Measurements from ENCODE around the gene ANK3. TPM values are rescaled to one million over a fixed set of nuclear protein-coding genes. Genes with fewer than 3 reads are reported as not detected.

The ANK3 gene
- total RNA-seq, 1 experiment from 2014 or later: 15.3 TPM

GRCh38 chr10:60367024-60367423 lies 22.7 kb downstream of the ANK3 start (continued):
- TF ChIP-seq ATF3 (IDR thresholded peaks at IDR 0.05): no peak

GRCh38 chr10:60363187-60363586 lies 26.5 kb downstream of the ANK3 start:
- Histone ChIP-seq H3K79me2 (ENCODE audit: insufficient read depth, low read length) (no peaks in the 10 kb centered on the region), H4K20me1 (ENCODE audit: insufficient read depth) (no peaks in the 10 kb centered on the region), H3K9ac (ENCODE audit: low read length) (no peak overlapping the region), H3K27me3 (ENCODE audit: insufficient read depth, low read length) (no peaks in the 10 kb centered on the region), H3K4me1 (ENCODE audit: control insufficient read depth in 1 of 2, insufficient read depth in 2 of 2, low read length in 2 of 2) (no peaks in the 10 kb centered on the region), H3K4me2 (ENCODE audit: low read length) (no peak overlapping the region), H2AFZ (ENCODE audit: low read depth, low read length, poor library complexity, severe bottlenecking) (no peak overlapping the region), H3K4me3 (replicated peaks in 1 of 2; ENCODE audit: low read depth in 1 of 2, low read length in 2 of 2) (no peak overlapping the region), H3K36me3 (ENCODE audit: control insufficient read depth in 1 of 2, insufficient read depth in 2 of 2, low read length in 2 of 2) (no peaks in the 10 kb centered on the region), H3K9me3 (ENCODE audit: control insufficient read depth in 1 of 2, insufficient read depth in 1 of 2, low read depth in 1 of 2, low read length in 2 of 2) (no peaks in the 10 kb centered on the region), H3K27ac (ENCODE audit: low read depth, low read length) (no peak overlapping the region), H3K9me2 (ENCODE audit: insufficient read depth) (no peaks in the 10 kb centered on the region)
- ChIA-PET CTCF (no interaction called here), POLR2A (no interaction called here), RAD21 (ENCODE audit: low non-redundant PET in 1 of 2, low total read pairs in 2 of 2, uncharacterized antibody in 2 of 2, unreplicated experiment in 2 of 2) (no interaction called here)
- no peak for ATAC-seq
- BruUV-seq (replicated peaks): no TSS peak
- intact Hi-C loops (cut with micrococcal nuclease): no loop called here
- no peak for DNase-seq (ENCODE audit: low read depth, low spot score)
- TF ChIP-seq RAD21 (IDR thresholded peaks at IDR 0.05; ENCODE audit: low read depth) (no peak), FOSL1 (IDR thresholded peaks at IDR 0.05; ENCODE audit: low read depth) (no peak), ZNF274 (IDR thresholded peaks at IDR 0.05; ENCODE audit: low read depth, low read length) (no peak), ELF1 (IDR thresholded peaks at IDR 0.05; ENCODE audit: borderline replicate concordance, low read depth) (no peak), CBX3 (IDR thresholded peaks at IDR 0.05; ENCODE audit: low read depth) (no peak)

- Histone ChIP-seq H3K9ac (ENCODE audit: low read length) (no peak overlapping the region), H3K27ac (ENCODE audit: low read depth, low read length) (no peak overlapping the region), H4K20me1 (ENCODE audit: insufficient read depth) (no peaks in the 10 kb centered on the region), H3K4me2 (ENCODE audit: low read length) (no peak overlapping the region), H3K4me1 (ENCODE audit: control insufficient read depth in 1 of 2, insufficient read depth in 2 of 2, low read length in 2 of 2) (no peaks in the 10 kb centered on the region), H3K36me3 (ENCODE audit: control insufficient read depth in 1 of 2, insufficient read depth in 2 of 2, low read length in 2 of 2) (no peaks in the 10 kb centered on the region), H3K9me3 (ENCODE audit: control insufficient read depth in 1 of 2, insufficient read depth in 1 of 2, low read depth in 1 of 2, low read length in 2 of 2) (no peaks in the 10 kb centered on the region), H2AFZ (ENCODE audit: low read depth, low read length, poor library complexity, severe bottlenecking) (no peak overlapping the region), H3K79me2 (ENCODE audit: insufficient read depth, low read length) (no peaks in the 10 kb centered on the region), H3K4me3 (replicated peaks in 1 of 2; ENCODE audit: low read depth in 1 of 2, low read length in 2 of 2) (no peak overlapping the region), H3K27me3 (ENCODE audit: insufficient read depth, low read length) (no peaks in the 10 kb centered on the region), H3K9me2 (ENCODE audit: insufficient read depth) (no peaks in the 10 kb centered on the region)
- ChIA-PET RAD21 (ENCODE audit: low non-redundant PET in 1 of 2, low total read pairs in 2 of 2, uncharacterized antibody in 2 of 2, unreplicated experiment in 2 of 2) (no interaction called here), POLR2A (no interaction called here), CTCF (no interaction called here)
- ATAC-seq (no peak), DNase-seq (ENCODE audit: low read depth, low spot score) (no peak)
- TF ChIP-seq ATF3 (IDR thresholded peaks at IDR 0.05) (no peak), CEBPB (IDR thresholded peaks at IDR 0.05; ENCODE audit: low read depth) (no peak), YY1 (IDR thresholded peaks at IDR 0.05; ENCODE audit: extremely low read depth, insufficient replicate concordance, low read depth, low read length) (no peak), FOSL1 (IDR thresholded peaks at IDR 0.05; ENCODE audit: low read depth) (no peak)
- intact Hi-C loops (cut with micrococcal nuclease): no loop called here
- BruUV-seq (replicated peaks): no TSS peak
These were observed 27.2 kb downstream of the ANK3 start for GRCh38 chr10:60362461-60362860.
